MM.1S (cell line): ENCODE results near the gene TIMMDC1.

Source experiments
- DNase-seq: peaks from one replicate; pipeline ENCODE4 v3.0.0-alpha.2; 2015
- H2AFZ ChIP-seq: fragments of 300-600 bp; sonication (generic); 2 replicates; pipeline ENCODE4 v1.6.0; 2016; ENCODE audit warnings: antibody characterized with exemption, low read length
- H3F3A ChIP-seq: fragments of 300-600 bp; sonication (generic); 2 replicates; pipeline ENCODE4 v1.6.1; 2016; ENCODE audit warnings: mild to moderate bottlenecking, antibody characterized with exemption, low read length, moderate library complexity, mixed read lengths; ENCODE audit not compliant: insufficient read depth
- H3K27ac ChIP-seq: fragments of 300-600 bp; sonication (generic); 2 replicates; pipeline ENCODE4 v1.5.1; 2016; ENCODE audit warnings: mild to moderate bottlenecking, low read length
- H3K27me3 ChIP-seq: fragments of 300-600 bp; sonication (generic); replicated peaks from 2 replicates; pipeline ENCODE4 v1.6.0; 2016; ENCODE audit warnings: low read length; ENCODE audit not compliant: insufficient read depth
- H3K36me3 ChIP-seq: fragments of 300-600 bp; sonication (generic); replicated peaks from 2 replicates; pipeline ENCODE4 v1.6.1; 2016; ENCODE audit warnings: mild to moderate bottlenecking, low read length, mixed read lengths; ENCODE audit not compliant: insufficient read depth
- H3K4me1 ChIP-seq: fragments of 300-600 bp; sonication (generic); 2 replicates; pipeline ENCODE4 v1.6.1; 2016; ENCODE audit warnings: low read length, mixed read lengths
- H3K4me2 ChIP-seq: fragments of 300-600 bp; sonication (generic); 2 replicates; pipeline ENCODE4 v1.6.0; 2016; ENCODE audit warnings: low read depth, low read length
- H3K4me3 ChIP-seq: fragments of 300-600 bp; sonication (generic); 2 replicates; pipeline ENCODE4 v1.5.1; 2016; ENCODE audit warnings: low read length, mixed read lengths
- H3K79me2 ChIP-seq: fragments of 300-600 bp; sonication (generic); 2 replicates; pipeline ENCODE4 v1.6.1; 2016; ENCODE audit warnings: mixed run types, low read length, mixed read lengths
- H3K9ac ChIP-seq: fragments of 300-600 bp; sonication (generic); 2 replicates; pipeline ENCODE4 v1.6.1; 2016; ENCODE audit warnings: low read length, mixed read lengths
- H3K9me2 ChIP-seq: fragments of 300-600 bp; sonication (generic); replicated peaks from 2 replicates; pipeline ENCODE4 v1.6.1; 2016; ENCODE audit warnings: mild to moderate bottlenecking, low read length, mixed read lengths; ENCODE audit not compliant: insufficient read depth
- H3K9me3 ChIP-seq: fragments of 300-600 bp; sonication (generic); replicated peaks from 2 replicates; pipeline ENCODE4 v1.6.1; 2016; ENCODE audit warnings: mild to moderate bottlenecking, low read length, mixed read lengths; ENCODE audit not compliant: insufficient read depth
- H4K20me1 ChIP-seq: fragments of 300-600 bp; sonication (generic); 2 replicates; pipeline ENCODE4 v1.6.1; 2016; ENCODE audit warnings: mild to moderate bottlenecking, low read length, moderate library complexity, mixed read lengths; ENCODE audit not compliant: insufficient read depth
- CTCF ChIP-seq: fragments of 300-600 bp; sonication (generic); IDR thresholded peaks from 2 replicates; pipeline ENCODE4 v1.5.1; 2016; ENCODE audit warnings: antibody characterized with exemption, low read length, mixed read lengths
- EZH2 ChIP-seq: fragments of 300-600 bp; sonication (generic); optimal IDR thresholded peaks from 2 replicates; pipeline ENCODE3; 2017; ENCODE audit warnings: low read depth, mild to moderate bottlenecking, antibody characterized with exemption, low read length, mixed read lengths
- EZH2phosphoT487 ChIP-seq: fragments of 300-600 bp; sonication (generic); IDR thresholded peaks from 2 replicates; pipeline ENCODE4 v1.6.1; 2018; ENCODE audit warnings: antibody characterized with exemption, low read length

The TIMMDC1 gene

GRCh38 chr3:119547227-119547626 lies 48.9 kb downstream of the TIMMDC1 start:
- no peak overlapping the region for H2AFZ ChIP-seq
- no peaks in the 10 kb centered on the region for H4K20me1 ChIP-seq
- no peaks in the 10 kb centered on the region for H3K4me1 ChIP-seq
- no peak for TF ChIP-seq EZH2phosphoT487
- no peak for TF ChIP-seq CTCF
- TF ChIP-seq EZH2, result no peak
- H3K4me2 ChIP-seq, result no peak overlapping the region
- DNase-seq, result no peak
- no peaks in the 10 kb centered on the region for H3F3A ChIP-seq
- no peak overlapping the region for H3K9ac ChIP-seq
- no peaks in the 10 kb centered on the region for H3K9me3 ChIP-seq
- H3K27ac ChIP-seq, result no peak overlapping the region
- no peak overlapping the region for H3K4me3 ChIP-seq
- no peaks in the 10 kb centered on the region for H3K27me3 ChIP-seq
- H3K79me2 ChIP-seq, result no peaks in the 10 kb centered on the region
- no peaks in the 10 kb centered on the region for H3K36me3 ChIP-seq
- H3K9me2 ChIP-seq, result no peaks in the 10 kb centered on the region

- Histone ChIP-seq H3K9me3 (no peaks in the 10 kb centered on the region), H3K27me3 (no peaks in the 10 kb centered on the region), H2AFZ (no peak overlapping the region), H3K4me1 (no peaks in the 10 kb centered on the region), H3K9ac (no peak overlapping the region), H3K4me3 (no peak overlapping the region), H4K20me1 (no peaks in the 10 kb centered on the region), H3K9me2 (no peaks in the 10 kb centered on the region), H3K36me3 (no peaks in the 10 kb centered on the region), H3K4me2 (no peak overlapping the region), H3K79me2 (no peaks in the 10 kb centered on the region), H3F3A (no peaks in the 10 kb centered on the region), H3K27ac (no peak overlapping the region)
- TF ChIP-seq EZH2, result no peak
- no peak for TF ChIP-seq EZH2phosphoT487
- TF ChIP-seq CTCF, result no peak
- no peak for DNase-seq
Measured at GRCh38 chr3:119548341-119548740, 50.0 kb downstream of the TIMMDC1 start.

GRCh38 chr3:119550192-119550910 lies 52.0 kb downstream of the TIMMDC1 start:
- Histone ChIP-seq H3K4me2 (no peak overlapping the region), H3K79me2 (no peaks in the 10 kb centered on the region), H3K9ac (no peak overlapping the region), H2AFZ (no peak overlapping the region), H3K9me3 (no peaks in the 10 kb centered on the region), H3K9me2 (no peaks in the 10 kb centered on the region), H3K4me1 (no peaks in the 10 kb centered on the region), H3K27me3 (no peaks in the 10 kb centered on the region), H4K20me1 (no peaks in the 10 kb centered on the region), H3F3A (no peaks in the 10 kb centered on the region), H3K36me3 (no peaks in the 10 kb centered on the region), H3K4me3 (no peak overlapping the region), H3K27ac (no peak overlapping the region)
- no peak for DNase-seq
- TF ChIP-seq CTCF (no peak), EZH2 (no peak)
